Activated CD4-positive, alpha-beta T cell treated with anti-CD3 and anti-CD28 coated beads, Interleukin-2, amount 50 U/mL, for 48 hours (primary cell): ENCODE results near the gene E2F6.

Source experiments
- DNase-seq, 2 experiments: peaks; one replicate each; pipeline ENCODE4 v3.0.0-alpha.2; 2020

Gene E2F6, protein sequence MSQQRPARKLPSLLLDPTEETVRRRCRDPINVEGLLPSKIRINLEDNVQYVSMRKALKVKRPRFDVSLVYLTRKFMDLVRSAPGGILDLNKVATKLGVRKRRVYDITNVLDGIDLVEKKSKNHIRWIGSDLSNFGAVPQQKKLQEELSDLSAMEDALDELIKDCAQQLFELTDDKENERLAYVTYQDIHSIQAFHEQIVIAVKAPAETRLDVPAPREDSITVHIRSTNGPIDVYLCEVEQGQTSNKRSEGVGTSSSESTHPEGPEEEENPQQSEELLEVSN

GRCh38 chr2:11465485-11466306 is at the start of gene E2F6:
E2F6 (minus strand) TSS chr2:11466161; CDS start chr2:11465879, 282 bp downstream.
- peak; percentile 85 to 88 for DNase-seq

GRCh38 chr2:11515490-11515981 is 49.6 kb upstream of the E2F6 start:
- DNase-seq: no peak

DNA sequence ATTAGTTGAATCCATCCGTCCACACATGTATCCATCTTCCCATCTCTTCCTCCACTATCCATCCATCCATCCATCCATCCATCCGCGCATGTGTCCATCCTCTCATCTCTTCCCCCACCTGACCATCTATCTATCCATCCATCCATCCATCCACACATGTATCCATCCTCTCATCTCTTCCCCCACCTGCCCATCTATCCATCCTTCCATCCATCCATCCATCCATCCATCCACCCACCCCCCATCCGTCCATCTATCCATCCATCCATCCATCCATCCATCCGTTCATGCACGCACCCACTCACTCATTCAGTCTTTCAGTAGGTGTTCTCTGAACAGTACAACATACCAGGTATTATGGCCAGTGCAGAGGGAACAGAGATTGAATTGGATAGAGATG is 48.9 kb upstream of the E2F6 start:
- DNase-seq: no peak

DNA sequence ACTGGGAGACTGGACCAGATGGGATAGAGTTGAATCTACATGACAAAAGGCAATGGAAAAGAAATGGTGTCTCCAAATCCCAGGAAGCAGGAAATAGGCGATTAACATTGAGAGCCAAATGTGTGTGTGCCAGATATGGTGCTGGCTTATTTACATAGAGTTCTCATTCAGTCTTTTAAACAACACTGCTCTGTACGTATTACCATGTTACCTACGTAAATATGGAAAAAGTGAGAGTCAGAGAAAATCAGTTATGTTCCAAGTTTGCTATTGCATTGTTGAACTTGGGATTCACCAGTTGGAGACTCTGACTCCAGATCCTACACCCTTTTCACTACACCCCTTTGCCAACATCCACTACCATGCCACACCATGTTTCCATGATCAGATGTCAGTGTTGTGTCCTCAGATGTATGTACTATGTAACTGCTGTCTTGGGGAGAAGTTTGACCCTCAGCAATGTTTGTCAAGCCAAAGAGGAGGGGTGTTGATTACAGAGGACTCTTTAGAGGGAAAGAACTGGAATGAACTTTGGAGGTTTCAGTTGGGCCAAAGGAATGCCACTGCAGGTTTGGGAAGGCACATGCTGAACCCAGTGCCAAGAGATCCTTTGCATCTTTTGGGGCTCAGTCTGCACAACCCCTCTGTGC is 48.2 kb upstream of the E2F6 start:
- DNase-seq: no peak

DNA sequence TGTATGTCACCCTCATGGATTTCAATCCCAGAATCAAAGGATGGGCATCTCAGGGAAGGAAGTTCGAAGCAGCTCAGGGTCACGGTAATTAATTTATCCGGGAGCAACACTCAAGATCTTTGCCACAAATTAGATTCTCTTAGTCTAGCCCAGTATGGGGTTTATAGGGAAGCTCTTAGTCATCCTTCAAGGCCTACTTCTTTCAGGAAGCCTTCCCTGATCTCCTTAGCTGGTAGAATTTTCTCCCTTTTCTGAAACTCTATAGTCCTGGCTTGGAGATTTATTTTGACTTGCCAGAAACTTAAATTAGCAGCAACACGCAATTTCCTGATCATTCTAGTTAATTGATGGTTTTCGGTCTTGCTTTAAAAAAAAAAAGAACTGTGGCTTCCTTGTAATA is 47.4 kb upstream of the E2F6 start:
- DNase-seq: no peak

DNA sequence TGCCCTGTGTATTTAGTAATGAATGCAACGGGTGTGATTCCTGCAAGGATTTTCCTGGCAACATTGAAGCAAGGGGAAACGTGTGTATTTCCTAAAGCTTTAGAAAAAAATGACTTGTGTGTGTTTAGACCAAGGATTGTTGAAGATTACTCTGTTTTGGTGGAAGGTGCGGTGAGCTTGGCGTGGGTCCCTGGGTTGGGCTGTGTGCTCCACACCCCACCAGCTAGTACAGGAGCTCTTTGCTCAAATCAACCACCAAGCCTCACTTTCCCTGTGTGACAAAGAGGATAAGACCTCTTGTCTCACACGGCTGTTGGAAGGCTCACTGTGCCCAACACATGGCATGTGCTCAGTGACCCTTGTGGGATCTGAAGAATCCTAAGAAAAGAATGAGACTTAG is 46.5 kb upstream of the E2F6 start:
- DNase-seq: no peak

- no peak for DNase-seq
Observed at GRCh38 chr2:11509657-11510360, 43.8 kb upstream of the E2F6 start.

GRCh38 chr2:11508279-11508678 is 42.3 kb upstream of the E2F6 start:
- DNase-seq: no peak

DNA sequence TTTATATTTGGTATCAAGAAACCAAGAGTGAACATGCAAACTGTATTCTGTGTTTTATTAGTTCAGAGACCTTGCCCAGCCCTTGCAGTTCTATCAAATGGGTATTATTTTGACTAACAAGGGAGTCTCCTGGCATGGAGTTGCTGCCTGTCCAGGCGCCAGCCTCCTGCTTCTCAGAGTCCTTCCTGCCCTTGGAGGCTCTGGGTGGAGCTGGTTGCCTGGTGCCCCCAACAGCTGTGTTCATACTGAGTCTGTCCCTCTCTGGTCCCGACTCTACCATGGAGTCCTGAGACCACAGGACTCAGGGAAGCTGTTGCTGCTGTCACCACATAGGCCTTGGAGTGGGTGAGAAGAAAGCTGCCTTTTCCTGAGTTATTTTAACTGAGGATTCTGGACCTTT is 41.6 kb upstream of the E2F6 start:
- DNase-seq: no peak

- DNase-seq: no peak
Observed at GRCh38 chr2:11506611-11506969, 40.6 kb upstream of the E2F6 start.

- no peak for DNase-seq
Observed at GRCh38 chr2:11505652-11506610, 40.0 kb upstream of the E2F6 start.

- DNase-seq: no peak
Observed at GRCh38 chr2:11503354-11503927, 37.5 kb upstream of the E2F6 start.

DNA sequence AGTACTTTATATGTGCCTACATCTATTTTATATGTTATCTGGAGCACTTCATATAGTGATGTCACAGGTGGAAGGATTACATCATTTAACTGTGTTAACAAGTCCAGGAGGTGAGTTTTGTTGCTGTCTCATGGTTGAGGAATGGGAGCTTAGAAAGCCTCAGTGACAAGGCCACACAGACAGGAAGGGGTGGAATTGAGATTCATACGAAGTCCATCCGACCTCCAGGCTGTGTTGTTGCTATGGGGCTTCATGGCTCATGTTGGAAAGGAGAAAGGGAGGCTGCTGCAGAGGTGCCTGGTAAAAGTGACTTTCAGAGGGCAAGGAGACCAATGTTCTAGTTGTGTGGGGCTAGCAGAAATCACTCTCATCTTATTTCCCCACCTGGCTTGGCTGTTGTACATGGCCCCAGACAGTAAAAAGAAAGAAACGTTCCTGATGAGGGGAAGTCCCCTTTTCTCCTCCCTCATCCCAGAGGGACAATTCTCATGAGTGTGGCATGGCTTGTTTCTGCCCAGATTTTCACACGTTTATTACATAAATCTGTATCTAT is 36.9 kb upstream of the E2F6 start:
- DNase-seq: no peak

GRCh38 chr2:11500702-11501303 is 34.8 kb upstream of the E2F6 start:
- DNase-seq: no peak

DNA sequence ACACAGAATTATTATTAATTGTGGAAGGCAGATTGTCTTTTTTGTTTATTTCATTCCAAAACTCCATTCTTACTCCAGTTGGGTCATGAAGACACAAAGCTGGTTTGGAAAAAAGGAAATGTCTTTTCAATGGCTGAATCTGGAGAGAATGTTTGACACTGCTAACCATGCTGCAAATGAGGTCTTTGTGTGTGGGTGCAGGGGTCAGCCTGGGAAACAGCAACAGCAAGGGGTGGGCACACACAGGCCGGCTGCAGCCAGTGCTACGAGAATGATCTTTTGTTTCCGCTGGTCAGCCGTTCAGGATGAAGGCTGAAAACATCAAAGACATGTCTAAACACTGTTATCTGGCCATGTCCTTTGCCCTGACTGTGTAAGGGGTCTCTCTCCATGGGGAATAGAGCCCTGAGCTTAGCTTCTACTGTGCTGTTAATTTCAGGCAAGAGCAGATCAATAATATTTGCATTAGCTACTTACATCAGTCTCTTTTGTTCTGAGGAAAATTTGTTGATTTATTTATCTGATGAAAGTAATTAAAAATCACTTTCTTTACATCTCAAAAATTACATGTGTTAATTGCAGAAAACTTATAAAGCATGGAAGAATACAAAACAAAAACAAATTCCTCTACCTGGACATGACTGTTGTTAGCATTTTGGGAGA is 33.3 kb upstream of the E2F6 start:
- DNase-seq: no peak

- DNase-seq: peak in 1 of 2 experiments; percentile 7
Observed at GRCh38 chr2:11498543-11499034, 32.6 kb upstream of the E2F6 start.

DNA sequence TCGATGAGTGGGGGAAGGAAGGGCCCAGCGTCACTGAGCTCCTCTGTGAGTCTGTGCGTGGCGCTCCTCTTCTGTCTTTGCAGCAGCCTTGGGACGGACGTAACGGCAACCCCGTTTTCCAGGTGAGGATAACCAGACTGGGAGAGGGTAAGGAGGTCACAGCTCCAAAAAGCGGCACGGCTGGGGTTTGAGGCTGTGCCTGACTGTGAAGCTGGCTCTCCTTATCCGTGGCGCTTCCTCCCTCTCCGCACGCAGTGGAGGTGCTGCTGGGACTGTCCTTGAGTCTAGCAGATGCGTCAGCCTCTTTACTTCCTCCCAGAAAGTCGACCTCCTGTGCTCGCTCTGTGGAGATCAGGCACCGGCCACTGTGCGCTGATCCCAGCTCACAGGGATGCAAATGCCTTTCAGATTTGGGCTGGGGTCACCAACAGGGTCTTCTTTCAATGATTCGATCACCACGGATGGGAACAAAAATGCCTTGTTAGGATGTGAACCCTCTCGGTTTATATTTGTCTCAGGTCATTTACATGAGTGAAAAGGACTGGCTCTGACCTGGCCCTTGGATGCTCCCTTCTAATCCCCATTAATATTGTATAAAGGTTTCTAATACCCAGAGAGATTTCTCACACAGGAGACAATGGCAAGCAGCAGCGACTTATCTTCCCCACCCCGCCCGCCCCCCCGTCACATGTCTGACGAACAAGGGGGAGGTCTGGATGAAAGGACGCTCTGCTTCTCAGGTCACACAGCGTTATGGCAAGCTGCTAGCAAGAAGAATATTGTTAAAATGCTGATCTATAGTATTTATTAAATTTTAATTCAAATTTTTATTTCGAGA is 30.1 kb upstream of the E2F6 start:
- DNase-seq: no peak

DNA sequence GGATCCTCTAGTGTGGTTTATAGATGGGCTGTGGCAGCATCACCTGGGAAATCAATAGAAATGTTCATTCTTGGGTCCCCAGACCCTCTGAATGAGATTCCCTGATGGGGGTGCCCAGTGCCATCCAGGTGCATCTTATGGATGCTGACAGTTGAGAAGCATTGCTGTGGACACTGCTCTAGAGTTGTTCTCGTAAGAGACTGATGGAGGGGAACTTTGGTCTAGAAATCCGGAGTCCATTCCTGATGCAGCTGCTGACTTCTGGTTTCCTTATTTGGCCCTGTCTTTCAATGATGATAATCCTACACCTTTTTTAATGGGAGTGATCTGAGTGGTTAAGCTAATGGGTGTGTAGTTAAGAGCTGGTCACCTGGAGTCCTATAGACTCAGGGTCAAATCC is 28.3 kb upstream of the E2F6 start:
- no peak for DNase-seq

DNA sequence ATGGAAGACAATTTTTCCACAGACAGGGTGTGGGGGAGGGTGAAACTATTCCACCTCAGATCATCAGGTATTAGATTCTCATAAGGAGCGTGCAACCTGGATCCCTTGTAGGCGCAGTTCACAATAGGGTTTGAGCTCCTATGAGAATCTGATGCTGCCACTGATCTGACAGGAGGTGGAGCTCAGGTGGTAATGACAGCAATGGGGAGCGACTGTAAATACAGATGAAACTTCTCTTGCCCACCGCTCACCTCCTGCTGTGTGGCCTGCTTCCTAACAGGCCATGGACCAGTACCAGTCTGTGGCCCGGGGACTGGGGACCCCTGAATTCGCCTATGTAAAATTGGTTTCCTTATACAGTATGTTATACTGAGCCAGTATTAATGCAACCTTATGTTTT is 27.3 kb upstream of the E2F6 start:
- DNase-seq: no peak
